HL-60 (cell line): ENCODE measurements around the gene ADNP.

ENCODE experiments used
- DNase-seq, 2 experiments: peaks; one replicate each; pipeline ENCODE4 v3.0.0-alpha.2; 2010 to 2020; ENCODE audit warnings: low read depth in 1 of 2, low spot score in 1 of 2
- H3K27ac ChIP-seq: fragments of 250-450 bp; sonication (Bioruptor Pico); replicated peaks from 2 replicates; pipeline ENCODE4 v1.5.1; 2020; ENCODE audit warnings: mild to moderate bottlenecking, moderate library complexity
- H3K27me3 ChIP-seq: fragments of 250-450 bp; sonication (Bioruptor Pico); 2 replicates; pipeline ENCODE4 v1.5.1; 2021; ENCODE audit warnings: mild to moderate bottlenecking, moderate library complexity; ENCODE audit not compliant: insufficient read depth, poor library complexity, severe bottlenecking
- H3K4me3 ChIP-seq: replicated peaks from 2 replicates; pipeline ENCODE4 v1.5.1; 2011; ENCODE audit warnings: mild to moderate bottlenecking, control low read depth, low read length; ENCODE audit not compliant: insufficient read depth
- GABPA ChIP-seq: IDR thresholded peaks from 2 replicates; pipeline ENCODE4 v1.6.1; 2012; ENCODE audit warnings: low read depth
- POLR2AphosphoS5 ChIP-seq: IDR thresholded peaks from 2 replicates; pipeline ENCODE4 v1.6.1; 2012; ENCODE audit warnings: low read depth
- SPI1 ChIP-seq: IDR thresholded peaks from 2 replicates; pipeline ENCODE4 v1.6.1; 2012; ENCODE audit warnings: low read depth, mild to moderate bottlenecking, borderline replicate concordance
- TF ChIP-seq, protein P1 (sequence below): IDR thresholded peaks from 2 replicates; pipeline ENCODE4 v1.6.1; 2012; ENCODE audit warnings: low read depth; ENCODE audit not compliant: insufficient replicate concordance
- TF ChIP-seq, protein P2 (sequence below): IDR thresholded peaks from one replicate; pipeline ENCODE4 v1.5.1; 2011; ENCODE audit warnings: low read length, control low read depth, inconsistent platforms; ENCODE audit not compliant: insufficient read depth

The ADNP gene

DNA sequence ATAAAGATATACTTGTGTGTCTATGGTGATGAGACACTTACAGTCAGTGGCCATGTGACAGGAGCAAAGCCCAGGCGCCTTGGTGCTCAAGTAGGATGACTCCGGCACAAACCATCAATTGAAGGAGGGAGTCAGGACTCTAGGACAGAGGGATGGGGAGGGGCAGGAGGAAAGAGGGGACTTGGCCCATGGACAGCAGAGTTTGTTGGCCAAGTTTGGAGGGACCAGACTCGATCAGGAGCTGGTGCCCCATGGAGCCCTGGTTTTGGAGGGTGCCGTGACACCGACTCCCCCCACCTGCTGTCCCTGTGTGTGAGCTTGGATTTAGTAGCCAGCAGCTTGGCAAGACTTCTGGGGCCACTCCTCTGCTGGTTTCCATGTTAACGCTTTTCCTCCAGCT lies 66.1 kb downstream of the ADNP start:
- no peak for DNase-seq
- TF ChIP-seq GABPA (no peak), POLR2AphosphoS5 (no peak)
- TF ChIP-seq, protein P1, sequence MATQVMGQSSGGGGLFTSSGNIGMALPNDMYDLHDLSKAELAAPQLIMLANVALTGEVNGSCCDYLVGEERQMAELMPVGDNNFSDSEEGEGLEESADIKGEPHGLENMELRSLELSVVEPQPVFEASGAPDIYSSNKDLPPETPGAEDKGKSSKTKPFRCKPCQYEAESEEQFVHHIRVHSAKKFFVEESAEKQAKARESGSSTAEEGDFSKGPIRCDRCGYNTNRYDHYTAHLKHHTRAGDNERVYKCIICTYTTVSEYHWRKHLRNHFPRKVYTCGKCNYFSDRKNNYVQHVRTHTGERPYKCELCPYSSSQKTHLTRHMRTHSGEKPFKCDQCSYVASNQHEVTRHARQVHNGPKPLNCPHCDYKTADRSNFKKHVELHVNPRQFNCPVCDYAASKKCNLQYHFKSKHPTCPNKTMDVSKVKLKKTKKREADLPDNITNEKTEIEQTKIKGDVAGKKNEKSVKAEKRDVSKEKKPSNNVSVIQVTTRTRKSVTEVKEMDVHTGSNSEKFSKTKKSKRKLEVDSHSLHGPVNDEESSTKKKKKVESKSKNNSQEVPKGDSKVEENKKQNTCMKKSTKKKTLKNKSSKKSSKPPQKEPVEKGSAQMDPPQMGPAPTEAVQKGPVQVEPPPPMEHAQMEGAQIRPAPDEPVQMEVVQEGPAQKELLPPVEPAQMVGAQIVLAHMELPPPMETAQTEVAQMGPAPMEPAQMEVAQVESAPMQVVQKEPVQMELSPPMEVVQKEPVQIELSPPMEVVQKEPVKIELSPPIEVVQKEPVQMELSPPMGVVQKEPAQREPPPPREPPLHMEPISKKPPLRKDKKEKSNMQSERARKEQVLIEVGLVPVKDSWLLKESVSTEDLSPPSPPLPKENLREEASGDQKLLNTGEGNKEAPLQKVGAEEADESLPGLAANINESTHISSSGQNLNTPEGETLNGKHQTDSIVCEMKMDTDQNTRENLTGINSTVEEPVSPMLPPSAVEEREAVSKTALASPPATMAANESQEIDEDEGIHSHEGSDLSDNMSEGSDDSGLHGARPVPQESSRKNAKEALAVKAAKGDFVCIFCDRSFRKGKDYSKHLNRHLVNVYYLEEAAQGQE = no peak
- TF ChIP-seq, protein P2, sequence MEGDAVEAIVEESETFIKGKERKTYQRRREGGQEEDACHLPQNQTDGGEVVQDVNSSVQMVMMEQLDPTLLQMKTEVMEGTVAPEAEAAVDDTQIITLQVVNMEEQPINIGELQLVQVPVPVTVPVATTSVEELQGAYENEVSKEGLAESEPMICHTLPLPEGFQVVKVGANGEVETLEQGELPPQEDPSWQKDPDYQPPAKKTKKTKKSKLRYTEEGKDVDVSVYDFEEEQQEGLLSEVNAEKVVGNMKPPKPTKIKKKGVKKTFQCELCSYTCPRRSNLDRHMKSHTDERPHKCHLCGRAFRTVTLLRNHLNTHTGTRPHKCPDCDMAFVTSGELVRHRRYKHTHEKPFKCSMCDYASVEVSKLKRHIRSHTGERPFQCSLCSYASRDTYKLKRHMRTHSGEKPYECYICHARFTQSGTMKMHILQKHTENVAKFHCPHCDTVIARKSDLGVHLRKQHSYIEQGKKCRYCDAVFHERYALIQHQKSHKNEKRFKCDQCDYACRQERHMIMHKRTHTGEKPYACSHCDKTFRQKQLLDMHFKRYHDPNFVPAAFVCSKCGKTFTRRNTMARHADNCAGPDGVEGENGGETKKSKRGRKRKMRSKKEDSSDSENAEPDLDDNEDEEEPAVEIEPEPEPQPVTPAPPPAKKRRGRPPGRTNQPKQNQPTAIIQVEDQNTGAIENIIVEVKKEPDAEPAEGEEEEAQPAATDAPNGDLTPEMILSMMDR = no peak
- Histone ChIP-seq H3K4me3 (no peak overlapping the region), H3K27me3 (no peaks in the 10 kb centered on the region), H3K27ac (no peak overlapping the region)

DNA sequence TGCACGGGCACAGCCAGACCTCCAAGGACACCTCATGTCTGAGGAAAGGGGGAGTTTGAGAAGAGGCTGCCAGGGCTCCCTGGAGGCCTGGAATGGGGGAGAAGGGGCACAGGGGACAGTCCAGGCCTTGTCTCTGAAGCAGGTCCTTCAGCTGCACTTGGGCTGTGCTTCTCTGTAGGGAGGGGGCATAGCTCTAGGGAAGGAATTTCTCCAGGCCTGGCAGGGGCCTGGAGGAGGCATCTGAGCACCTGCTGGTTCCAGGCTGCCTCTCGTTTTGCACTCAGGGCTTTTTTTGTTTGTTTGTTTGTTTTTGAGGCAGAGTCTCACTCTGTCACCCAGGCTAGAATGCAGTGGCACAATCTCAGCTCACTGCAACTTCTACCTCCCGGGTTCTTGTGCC lies 68.7 kb downstream of the ADNP start:
- DNase-seq = no peak
- TF ChIP-seq, protein P1 = no peak
- TF ChIP-seq, protein P2 = no peak
- no peak for TF ChIP-seq POLR2AphosphoS5
- no peak for TF ChIP-seq SPI1
- no peak for TF ChIP-seq GABPA
- H3K27ac ChIP-seq = no peak overlapping the region
- no peaks in the 10 kb centered on the region for H3K27me3 ChIP-seq
- H3K4me3 ChIP-seq = no peak overlapping the region

DNA sequence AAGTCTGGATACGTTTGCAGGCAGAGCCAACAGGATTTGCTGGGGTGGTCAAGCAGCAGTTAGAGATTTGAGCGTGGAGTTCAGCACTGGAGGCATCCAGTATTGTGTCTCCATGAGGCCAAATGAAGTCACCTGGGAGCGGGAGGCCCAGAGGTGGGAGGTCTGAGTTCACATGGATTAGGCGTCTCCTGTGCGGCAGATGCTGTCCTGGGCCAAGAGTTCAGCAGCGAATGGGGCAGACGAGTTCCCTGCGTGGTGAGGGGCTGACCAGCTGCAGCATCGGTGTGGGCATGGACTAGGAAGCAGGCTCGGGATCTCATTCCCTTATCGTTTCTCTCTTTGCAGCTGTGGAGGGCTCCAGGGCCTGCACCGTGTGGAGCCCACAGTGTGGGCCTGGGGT lies 70.2 kb downstream of the ADNP start:
- Histone ChIP-seq H3K27me3 (no peaks in the 10 kb centered on the region), H3K4me3 (no peak overlapping the region), H3K27ac (no peak overlapping the region)
- no peak for DNase-seq
- TF ChIP-seq, protein P2 = no peak
- TF ChIP-seq SPI1 = no peak
- no peak for TF ChIP-seq GABPA
- TF ChIP-seq, protein P1 = no peak
- TF ChIP-seq POLR2AphosphoS5 = no peak
